HUDEP-2 (cell line): ENCODE results near the gene CRIP2.
A peak's percentile ranks its signal among the peaks of the same experiment; 100 is the strongest.

Experiments used
- DNase-seq, 76 experiments: peaks; one replicate each; lab custom pipeline; 2025; ENCODE audit not compliant: unreplicated experiment in 76 of 76; lab: John Stamatoyannopoulos, UW

CRIP2 gene

GRCh38 chr14:105460116-105460515 lies 14.5 kb upstream of the CRIP2 start:
- DNase-seq, result no peak

- DNase-seq, result no peak
Observed at GRCh38 chr14:105460616-105461015, 14.0 kb upstream of the CRIP2 start.

- DNase-seq, result no peak
Observed at GRCh38 chr14:105461903-105462302, 12.7 kb upstream of the CRIP2 start.

GRCh38 chr14:105464501-105464900 lies 10.1 kb upstream of the CRIP2 start:
- DNase-seq, result no peak

- no peak for DNase-seq
Observed at GRCh38 chr14:105465209-105466031, 9.2 kb upstream of the CRIP2 start.

- DNase-seq, result no peak
Observed at GRCh38 chr14:105466531-105467248, 7.9 kb upstream of the CRIP2 start.

GRCh38 chr14:105467249-105467941 lies 7.2 kb upstream of the CRIP2 start:
- DNase-seq, result no peak

- DNase-seq, result no peak
Observed at GRCh38 chr14:105467942-105468471, 6.6 kb upstream of the CRIP2 start.

GRCh38 chr14:105468621-105469241 lies 5.9 kb upstream of the CRIP2 start:
- DNase-seq, result no peak

GRCh38 chr14:105469456-105470349 lies 4.9 kb upstream of the CRIP2 start:
- DNase-seq, result no peak

GRCh38 chr14:105470350-105471296 lies 4.0 kb upstream of the CRIP2 start:
- no peak for DNase-seq

- no peak for DNase-seq
Observed at GRCh38 chr14:105471297-105471821, 3.3 kb upstream of the CRIP2 start.

- DNase-seq, result peak in 1 of 76 experiments; percentile 6
Observed at GRCh38 chr14:105471823-105472485, 2.7 kb upstream of the CRIP2 start.

- no peak for DNase-seq
Observed at GRCh38 chr14:105472486-105472991, 2.1 kb upstream of the CRIP2 start.

- DNase-seq, result peak in 1 of 76 experiments; percentile 10
Observed at GRCh38 chr14:105473033-105473676, 1.5 kb upstream of the CRIP2 start.

- peak in 52 of 76 experiments; percentile 7 to 78 (median 49) for DNase-seq
Observed at GRCh38 chr14:105473677-105474482, 741 bp upstream of the CRIP2 start.
